ENCODE measurements around the gene ATL1.

DNA sequence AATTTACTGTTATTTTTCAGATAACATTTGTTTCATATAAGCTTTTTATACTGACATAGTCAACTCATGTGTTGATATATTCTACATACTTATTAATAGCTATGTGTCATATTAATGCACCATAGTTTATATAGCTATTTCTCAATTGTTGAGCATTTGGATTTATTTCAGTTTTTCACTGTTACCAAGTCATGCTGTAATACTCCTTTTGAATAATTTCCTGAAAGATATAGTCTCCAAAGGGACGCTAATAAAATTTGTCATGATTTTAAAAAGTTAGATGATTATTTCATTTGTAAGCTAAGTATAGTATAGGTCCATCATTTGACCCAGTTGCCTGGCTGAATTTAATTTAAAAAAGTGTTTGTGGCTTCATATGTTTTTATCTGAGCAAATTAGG, 47.8 kb downstream of the ATL1 start:
- TF ChIP-seq, protein P1, sequence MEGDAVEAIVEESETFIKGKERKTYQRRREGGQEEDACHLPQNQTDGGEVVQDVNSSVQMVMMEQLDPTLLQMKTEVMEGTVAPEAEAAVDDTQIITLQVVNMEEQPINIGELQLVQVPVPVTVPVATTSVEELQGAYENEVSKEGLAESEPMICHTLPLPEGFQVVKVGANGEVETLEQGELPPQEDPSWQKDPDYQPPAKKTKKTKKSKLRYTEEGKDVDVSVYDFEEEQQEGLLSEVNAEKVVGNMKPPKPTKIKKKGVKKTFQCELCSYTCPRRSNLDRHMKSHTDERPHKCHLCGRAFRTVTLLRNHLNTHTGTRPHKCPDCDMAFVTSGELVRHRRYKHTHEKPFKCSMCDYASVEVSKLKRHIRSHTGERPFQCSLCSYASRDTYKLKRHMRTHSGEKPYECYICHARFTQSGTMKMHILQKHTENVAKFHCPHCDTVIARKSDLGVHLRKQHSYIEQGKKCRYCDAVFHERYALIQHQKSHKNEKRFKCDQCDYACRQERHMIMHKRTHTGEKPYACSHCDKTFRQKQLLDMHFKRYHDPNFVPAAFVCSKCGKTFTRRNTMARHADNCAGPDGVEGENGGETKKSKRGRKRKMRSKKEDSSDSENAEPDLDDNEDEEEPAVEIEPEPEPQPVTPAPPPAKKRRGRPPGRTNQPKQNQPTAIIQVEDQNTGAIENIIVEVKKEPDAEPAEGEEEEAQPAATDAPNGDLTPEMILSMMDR (IDR thresholded peaks at IDR 0.05), result no peak
- TF ChIP-seq EP300 (IDR thresholded peaks at IDR 0.05) (no peak), POLR2A (IDR thresholded peaks at IDR 0.05) (no peak)
